Measurements from ENCODE around the gene NTRK2. TPM values are rescaled to one million over a fixed set of nuclear protein-coding genes. Genes with fewer than 3 reads are reported as not detected.

NTRK2 gene
- total and polyA plus RNA-seq, 8 donors: 6.0 to 31.4 (median 14.5) TPM

DNA sequence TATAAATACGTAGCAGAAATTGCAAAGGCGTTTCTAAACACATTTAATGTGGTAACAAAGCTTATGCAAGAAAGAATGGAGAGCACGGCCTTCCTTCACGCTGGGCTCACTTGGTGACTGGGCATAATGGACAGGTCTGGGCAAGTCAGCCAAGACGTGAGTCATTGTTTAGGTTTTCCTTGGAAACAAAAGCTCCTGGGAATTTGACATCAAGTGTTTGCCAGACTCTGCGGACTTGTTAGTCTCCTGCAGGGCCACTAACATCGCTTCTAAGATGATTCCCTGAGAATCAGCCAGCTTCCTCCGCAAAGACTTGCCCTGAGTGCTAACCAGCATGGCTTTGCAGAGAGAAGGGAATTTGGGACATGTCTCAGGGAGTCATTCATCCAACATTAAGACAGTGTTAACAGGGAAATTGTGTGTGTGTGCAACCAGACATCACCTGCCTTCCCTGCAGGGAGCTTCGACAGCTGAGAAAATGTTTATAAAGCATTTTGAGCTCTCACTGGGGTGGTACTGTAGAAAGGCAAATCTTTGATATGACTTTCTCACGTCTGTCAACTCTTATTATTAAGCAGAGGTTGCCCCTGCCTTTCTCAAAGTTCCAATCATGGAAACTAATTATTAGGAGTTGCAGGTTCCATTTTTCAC lies 182.5 kb downstream of the NTRK2 start:
- TF ChIP-seq, protein P1, sequence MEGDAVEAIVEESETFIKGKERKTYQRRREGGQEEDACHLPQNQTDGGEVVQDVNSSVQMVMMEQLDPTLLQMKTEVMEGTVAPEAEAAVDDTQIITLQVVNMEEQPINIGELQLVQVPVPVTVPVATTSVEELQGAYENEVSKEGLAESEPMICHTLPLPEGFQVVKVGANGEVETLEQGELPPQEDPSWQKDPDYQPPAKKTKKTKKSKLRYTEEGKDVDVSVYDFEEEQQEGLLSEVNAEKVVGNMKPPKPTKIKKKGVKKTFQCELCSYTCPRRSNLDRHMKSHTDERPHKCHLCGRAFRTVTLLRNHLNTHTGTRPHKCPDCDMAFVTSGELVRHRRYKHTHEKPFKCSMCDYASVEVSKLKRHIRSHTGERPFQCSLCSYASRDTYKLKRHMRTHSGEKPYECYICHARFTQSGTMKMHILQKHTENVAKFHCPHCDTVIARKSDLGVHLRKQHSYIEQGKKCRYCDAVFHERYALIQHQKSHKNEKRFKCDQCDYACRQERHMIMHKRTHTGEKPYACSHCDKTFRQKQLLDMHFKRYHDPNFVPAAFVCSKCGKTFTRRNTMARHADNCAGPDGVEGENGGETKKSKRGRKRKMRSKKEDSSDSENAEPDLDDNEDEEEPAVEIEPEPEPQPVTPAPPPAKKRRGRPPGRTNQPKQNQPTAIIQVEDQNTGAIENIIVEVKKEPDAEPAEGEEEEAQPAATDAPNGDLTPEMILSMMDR (IDR thresholded peaks at IDR 0.05): no peak
- Histone ChIP-seq H3K4me1 (no peaks in the 10 kb centered on the region), H3K27ac (no peak overlapping the region), H3K27me3 (no peaks in the 10 kb centered on the region), H3K9me3 (no peaks in the 10 kb centered on the region), H3K4me3 (no peak overlapping the region), H3K36me3 (no peaks in the 10 kb centered on the region)
- intact Hi-C loops (cut with DNase I): no loop called here
- DNase-seq: peak in 3 of 6 donors; percentile 39 to 61 (median 55)
- WGBS, 2 donors: 63 to 71% methylated on average over 10 of the region's 10 CpGs
- FAIRE-seq: no peak
- peak; percentile 58 to 97 (median 88) for ATAC-seq

DNA sequence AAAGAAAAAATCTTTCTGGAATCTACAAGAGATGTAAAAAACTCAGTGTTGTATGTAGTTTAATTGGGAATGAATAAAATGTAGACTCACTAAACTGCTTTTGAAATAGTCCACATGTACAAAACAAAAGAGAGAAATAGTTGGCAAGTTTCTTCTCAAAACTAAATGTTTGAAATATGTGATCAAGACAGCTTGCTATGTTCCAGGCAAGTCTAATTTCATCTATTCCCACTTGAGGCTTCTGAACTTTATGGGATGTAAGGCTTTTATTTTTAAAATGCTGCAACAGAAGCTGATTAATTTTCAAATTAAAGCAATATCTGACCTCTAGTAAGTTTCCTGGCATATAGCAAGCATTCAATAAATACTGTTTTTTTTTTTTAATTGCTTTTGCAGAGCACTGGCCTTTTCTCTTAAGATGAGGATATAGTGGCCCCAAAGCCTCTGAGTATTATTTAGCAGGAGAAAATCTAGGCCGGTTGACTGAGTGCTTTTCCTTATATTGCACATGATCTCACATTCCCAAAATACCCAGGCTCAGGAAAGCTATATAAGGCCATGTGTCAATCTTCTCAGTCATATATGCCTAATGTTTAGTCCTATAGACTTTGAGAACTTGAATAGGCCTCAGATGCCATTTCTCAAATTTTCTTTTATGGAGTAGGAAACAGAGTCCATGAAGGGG lies 183.2 kb downstream of the NTRK2 start:
- H3K4me1 ChIP-seq: no peaks in the 10 kb centered on the region
- ATAC-seq: no peak
- H3K36me3 ChIP-seq: no peaks in the 10 kb centered on the region
- no peaks in the 10 kb centered on the region for H3K9me3 ChIP-seq
- WGBS, 2 donors: 79 to 86% methylated on average over 1 of the region's 1 CpG
- TF ChIP-seq, protein P1 (IDR thresholded peaks at IDR 0.05): no peak
- H3K4me3 ChIP-seq: no peak overlapping the region
- no peak overlapping the region for H3K27ac ChIP-seq
- no peak for FAIRE-seq
- no peak for DNase-seq
- intact Hi-C loops (cut with DNase I): no loop called here
- H3K27me3 ChIP-seq: no peaks in the 10 kb centered on the region

DNA sequence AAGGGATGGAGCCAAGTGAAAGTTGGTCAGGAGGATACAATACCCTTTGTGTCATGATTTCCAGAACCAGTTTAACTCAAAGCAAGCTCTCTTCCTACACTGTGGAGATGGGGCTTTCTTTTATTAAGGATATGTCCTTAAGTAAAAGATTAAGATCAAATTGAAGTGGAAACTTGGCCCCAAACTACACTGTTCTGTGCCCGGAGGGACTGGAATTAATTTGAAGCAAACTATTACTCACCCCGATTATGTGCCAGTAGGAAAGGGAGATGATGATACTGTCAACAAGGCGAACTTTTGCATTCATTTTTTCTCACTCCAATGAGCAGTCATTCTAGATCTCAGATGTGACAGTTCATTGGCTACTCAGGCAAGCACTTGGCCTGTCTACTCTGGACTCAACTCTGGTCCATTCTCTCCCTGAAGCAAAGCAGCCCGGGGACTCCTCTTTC lies 186.7 kb downstream of the NTRK2 start:
- Histone ChIP-seq H3K4me3 (no peak overlapping the region), H3K27ac (no peak overlapping the region), H3K9me3 (no peaks in the 10 kb centered on the region), H3K4me1 (no peaks in the 10 kb centered on the region), H3K36me3 (no peaks in the 10 kb centered on the region), H3K27me3 (no peaks in the 10 kb centered on the region)
- no peak for FAIRE-seq
- peak in 2 of 4 donors; percentile 14 to 19 for ATAC-seq
- intact Hi-C loops (cut with DNase I): no loop called here
- TF ChIP-seq, protein P1 (IDR thresholded peaks at IDR 0.05): no peak
- DNase-seq: no peak
- WGBS, 2 donors: 63 to 81% methylated on average over 4 of the region's 4 CpGs

DNA sequence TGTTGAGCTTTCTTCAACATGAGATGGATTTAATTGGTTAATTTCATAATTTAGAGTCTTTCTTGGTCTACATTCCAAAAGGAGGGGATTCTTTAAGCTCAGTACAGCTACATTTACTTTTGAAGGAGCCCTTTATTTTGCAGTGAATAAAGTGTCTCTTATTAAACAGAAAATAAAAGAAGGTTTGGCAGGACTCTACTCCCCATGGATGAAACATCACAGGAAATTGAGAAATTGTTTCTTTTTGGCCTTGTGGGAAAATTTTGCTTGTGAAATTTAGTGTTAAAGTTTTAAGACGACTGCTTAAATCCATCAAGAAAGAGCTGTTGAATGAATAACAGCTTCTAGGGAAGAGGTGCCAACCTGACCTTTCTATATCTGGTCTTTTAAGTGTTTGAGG lies 187.7 kb downstream of the NTRK2 start:
- Histone ChIP-seq H3K9me3 (no peaks in the 10 kb centered on the region), H3K4me1 (no peaks in the 10 kb centered on the region), H3K4me3 (no peak overlapping the region), H3K27ac (no peak overlapping the region), H3K27me3 (no peaks in the 10 kb centered on the region), H3K36me3 (no peaks in the 10 kb centered on the region)
- DNase-seq (no peak), FAIRE-seq (no peak), ATAC-seq (peak in 1 of 4 donors; percentile 36)
- TF ChIP-seq, protein P1 (IDR thresholded peaks at IDR 0.05): no peak
- intact Hi-C loops (cut with DNase I): no loop called here
- 33% methylated on average over 1 of the region's 1 CpG for WGBS, 2 donors

DNA sequence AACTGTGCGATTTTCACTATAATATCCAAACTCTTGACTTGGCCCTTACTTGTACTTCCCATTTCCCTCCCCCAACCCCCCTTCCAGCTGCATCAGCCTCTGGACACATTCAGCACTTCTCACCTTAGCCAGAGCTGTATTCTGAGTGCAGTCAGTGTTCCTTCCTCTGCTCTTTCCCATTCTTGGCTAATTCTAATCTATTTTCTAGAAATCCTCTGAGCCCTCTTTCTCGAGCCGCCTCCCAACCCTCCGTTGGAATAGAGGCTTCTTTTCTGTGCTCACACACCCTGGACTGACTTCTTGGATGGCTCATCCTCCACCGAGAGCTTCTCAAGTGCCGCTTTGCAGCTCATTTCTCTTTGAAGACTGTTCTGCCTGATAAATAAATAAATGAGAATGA lies 188.8 kb downstream of the NTRK2 start:
- H3K4me1 ChIP-seq: no peaks in the 10 kb centered on the region
- 61 to 69% methylated on average over 6 of the region's 6 CpGs for WGBS, 2 donors
- FAIRE-seq: no peak
- no peaks in the 10 kb centered on the region for H3K36me3 ChIP-seq
- no peak for DNase-seq
- no peak for ATAC-seq
- intact Hi-C loops (cut with DNase I): no loop called here
- TF ChIP-seq, protein P1 (IDR thresholded peaks at IDR 0.05): no peak
- no peak overlapping the region for H3K4me3 ChIP-seq
- no peaks in the 10 kb centered on the region for H3K27me3 ChIP-seq
- H3K27ac ChIP-seq: no peak overlapping the region
- no peaks in the 10 kb centered on the region for H3K9me3 ChIP-seq

Measured in pancreas (tissue), 10 donors.